Measurements from ENCODE around the gene TENM4.

DNA sequence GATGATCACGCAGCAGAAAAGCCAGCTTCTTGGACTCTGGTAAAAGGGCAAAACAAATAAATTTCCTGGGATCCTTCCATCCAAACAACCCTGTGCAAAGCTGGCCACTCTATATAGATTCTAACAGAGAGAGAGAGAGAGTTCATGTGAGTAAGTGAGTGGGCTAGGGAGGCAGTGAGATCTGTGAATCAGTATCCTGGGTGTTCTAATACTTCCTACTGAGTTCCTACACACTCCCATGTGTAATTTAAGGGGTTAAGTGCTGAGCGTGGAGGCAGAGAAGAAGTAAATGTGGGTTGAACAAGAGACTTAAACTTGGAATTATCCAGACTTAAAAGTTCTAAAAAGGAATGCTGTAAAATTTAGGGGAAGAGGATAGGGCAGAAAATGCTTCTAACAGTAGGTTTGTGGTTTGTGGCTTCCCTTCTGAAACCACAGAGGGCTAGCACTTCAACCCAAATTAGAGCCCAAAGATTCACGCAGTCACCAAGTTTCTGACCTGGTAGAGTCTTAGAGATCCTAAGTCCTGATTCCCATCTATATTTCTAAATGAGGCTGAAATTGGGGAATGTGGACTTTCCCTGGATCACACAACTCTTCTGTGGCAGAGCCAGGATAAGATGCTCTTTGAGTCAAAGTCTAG lies 413.9 kb downstream of the TENM4 start:
- TF ChIP-seq CEBPB (IDR thresholded peaks at IDR 0.05; ENCODE audit: borderline replicate concordance, low read depth, low read length) (no peak), ZNF224 (CRISPR knock-in tag; IDR thresholded peaks at IDR 0.05) (no peak), STAT5B (CRISPR knock-in tag; IDR thresholded peaks at IDR 0.05) (no peak), HMG20B (CRISPR knock-in tag; conservative IDR thresholded peaks at IDR 0.05) (no peak), NCOA2 (CRISPR knock-in tag; IDR thresholded peaks at IDR 0.05) (no peak), GLI4 (CRISPR knock-in tag; IDR thresholded peaks at IDR 0.05; ENCODE audit: borderline replicate concordance) (no peak), POLR2AphosphoS2 (IDR thresholded peaks at IDR 0.05; ENCODE audit: low read depth, low read length) (no peak), ETV6 (CRISPR knock-in tag; conservative IDR thresholded peaks at IDR 0.05) (no peak), MZF1 (CRISPR knock-in tag; IDR thresholded peaks at IDR 0.05; ENCODE audit: borderline replicate concordance) (no peak)
- TF ChIP-seq, protein P1, sequence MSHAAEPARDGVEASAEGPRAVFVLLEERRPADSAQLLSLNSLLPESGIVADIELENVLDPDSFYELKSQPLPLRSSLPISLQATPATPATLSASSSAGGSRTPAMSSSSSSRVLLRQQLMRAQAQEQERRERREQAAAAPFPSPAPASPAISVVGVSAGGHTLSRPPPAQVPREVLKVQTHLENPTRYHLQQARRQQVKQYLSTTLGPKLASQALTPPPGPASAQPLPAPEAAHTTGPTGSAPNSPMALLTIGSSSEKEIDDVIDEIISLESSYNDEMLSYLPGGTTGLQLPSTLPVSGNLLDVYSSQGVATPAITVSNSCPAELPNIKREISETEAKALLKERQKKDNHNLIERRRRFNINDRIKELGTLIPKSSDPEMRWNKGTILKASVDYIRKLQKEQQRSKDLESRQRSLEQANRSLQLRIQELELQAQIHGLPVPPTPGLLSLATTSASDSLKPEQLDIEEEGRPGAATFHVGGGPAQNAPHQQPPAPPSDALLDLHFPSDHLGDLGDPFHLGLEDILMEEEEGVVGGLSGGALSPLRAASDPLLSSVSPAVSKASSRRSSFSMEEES (CRISPR knock-in tag; IDR thresholded peaks at IDR 0.05): no peak
- TF ChIP-seq, protein P2, sequence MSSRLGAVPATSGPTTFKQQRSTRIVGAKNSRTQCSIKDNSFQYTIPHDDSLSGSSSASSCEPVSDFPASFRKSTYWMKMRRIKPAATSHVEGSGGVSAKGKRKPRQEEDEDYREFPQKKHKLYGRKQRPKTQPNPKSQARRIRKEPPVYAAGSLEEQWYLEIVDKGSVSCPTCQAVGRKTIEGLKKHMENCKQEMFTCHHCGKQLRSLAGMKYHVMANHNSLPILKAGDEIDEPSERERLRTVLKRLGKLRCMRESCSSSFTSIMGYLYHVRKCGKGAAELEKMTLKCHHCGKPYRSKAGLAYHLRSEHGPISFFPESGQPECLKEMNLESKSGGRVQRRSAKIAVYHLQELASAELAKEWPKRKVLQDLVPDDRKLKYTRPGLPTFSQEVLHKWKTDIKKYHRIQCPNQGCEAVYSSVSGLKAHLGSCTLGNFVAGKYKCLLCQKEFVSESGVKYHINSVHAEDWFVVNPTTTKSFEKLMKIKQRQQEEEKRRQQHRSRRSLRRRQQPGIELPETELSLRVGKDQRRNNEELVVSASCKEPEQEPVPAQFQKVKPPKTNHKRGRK (CRISPR knock-in tag; IDR thresholded peaks at IDR 0.05): no peak
- TF ChIP-seq, protein P3, sequence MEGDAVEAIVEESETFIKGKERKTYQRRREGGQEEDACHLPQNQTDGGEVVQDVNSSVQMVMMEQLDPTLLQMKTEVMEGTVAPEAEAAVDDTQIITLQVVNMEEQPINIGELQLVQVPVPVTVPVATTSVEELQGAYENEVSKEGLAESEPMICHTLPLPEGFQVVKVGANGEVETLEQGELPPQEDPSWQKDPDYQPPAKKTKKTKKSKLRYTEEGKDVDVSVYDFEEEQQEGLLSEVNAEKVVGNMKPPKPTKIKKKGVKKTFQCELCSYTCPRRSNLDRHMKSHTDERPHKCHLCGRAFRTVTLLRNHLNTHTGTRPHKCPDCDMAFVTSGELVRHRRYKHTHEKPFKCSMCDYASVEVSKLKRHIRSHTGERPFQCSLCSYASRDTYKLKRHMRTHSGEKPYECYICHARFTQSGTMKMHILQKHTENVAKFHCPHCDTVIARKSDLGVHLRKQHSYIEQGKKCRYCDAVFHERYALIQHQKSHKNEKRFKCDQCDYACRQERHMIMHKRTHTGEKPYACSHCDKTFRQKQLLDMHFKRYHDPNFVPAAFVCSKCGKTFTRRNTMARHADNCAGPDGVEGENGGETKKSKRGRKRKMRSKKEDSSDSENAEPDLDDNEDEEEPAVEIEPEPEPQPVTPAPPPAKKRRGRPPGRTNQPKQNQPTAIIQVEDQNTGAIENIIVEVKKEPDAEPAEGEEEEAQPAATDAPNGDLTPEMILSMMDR (CRISPR knock-in tag; IDR thresholded peaks at IDR 0.05): no peak
- TF ChIP-seq, protein P4, sequence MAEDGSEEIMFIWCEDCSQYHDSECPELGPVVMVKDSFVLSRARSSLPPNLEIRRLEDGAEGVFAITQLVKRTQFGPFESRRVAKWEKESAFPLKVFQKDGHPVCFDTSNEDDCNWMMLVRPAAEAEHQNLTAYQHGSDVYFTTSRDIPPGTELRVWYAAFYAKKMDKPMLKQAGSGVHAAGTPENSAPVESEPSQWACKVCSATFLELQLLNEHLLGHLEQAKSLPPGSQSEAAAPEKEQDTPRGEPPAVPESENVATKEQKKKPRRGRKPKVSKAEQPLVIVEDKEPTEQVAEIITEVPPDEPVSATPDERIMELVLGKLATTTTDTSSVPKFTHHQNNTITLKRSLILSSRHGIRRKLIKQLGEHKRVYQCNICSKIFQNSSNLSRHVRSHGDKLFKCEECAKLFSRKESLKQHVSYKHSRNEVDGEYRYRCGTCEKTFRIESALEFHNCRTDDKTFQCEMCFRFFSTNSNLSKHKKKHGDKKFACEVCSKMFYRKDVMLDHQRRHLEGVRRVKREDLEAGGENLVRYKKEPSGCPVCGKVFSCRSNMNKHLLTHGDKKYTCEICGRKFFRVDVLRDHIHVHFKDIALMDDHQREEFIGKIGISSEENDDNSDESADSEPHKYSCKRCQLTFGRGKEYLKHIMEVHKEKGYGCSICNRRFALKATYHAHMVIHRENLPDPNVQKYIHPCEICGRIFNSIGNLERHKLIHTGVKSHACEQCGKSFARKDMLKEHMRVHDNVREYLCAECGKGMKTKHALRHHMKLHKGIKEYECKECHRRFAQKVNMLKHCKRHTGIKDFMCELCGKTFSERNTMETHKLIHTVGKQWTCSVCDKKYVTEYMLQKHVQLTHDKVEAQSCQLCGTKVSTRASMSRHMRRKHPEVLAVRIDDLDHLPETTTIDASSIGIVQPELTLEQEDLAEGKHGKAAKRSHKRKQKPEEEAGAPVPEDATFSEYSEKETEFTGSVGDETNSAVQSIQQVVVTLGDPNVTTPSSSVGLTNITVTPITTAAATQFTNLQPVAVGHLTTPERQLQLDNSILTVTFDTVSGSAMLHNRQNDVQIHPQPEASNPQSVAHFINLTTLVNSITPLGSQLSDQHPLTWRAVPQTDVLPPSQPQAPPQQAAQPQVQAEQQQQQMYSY (CRISPR knock-in tag; IDR thresholded peaks at IDR 0.05): no peak
- TF ChIP-seq, protein P5, sequence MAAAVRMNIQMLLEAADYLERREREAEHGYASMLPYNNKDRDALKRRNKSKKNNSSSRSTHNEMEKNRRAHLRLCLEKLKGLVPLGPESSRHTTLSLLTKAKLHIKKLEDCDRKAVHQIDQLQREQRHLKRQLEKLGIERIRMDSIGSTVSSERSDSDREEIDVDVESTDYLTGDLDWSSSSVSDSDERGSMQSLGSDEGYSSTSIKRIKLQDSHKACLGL (CRISPR knock-in tag; IDR thresholded peaks at IDR 0.05): no peak

Data from HepG2 (cell line).